ENCODE results near the gene FAM13A.
"Not testable (repeated sequence)": the region's sequence is repeated elsewhere in the genome, so short reads cannot be mapped to it uniquely, and the experiment has no call there.

The FAM13A gene

GRCh38 chr4:89006307-89006706 is 50.7 kb downstream of the FAM13A start:
- no peaks in the 10 kb centered on the region for H3K36me3 Mint-ChIP-seq (ENCODE audit: insufficient read depth)
- H3K9me3 Mint-ChIP-seq, result no peaks in the 10 kb centered on the region
- ATAC-seq (replicated peaks; ENCODE audit: extremely low read depth, poor library complexity, severe bottlenecking) (no peak), DNase-seq (ENCODE audit: low spot score in 2 of 2) (no peak)
- no peaks in the 10 kb centered on the region for H3K4me1 Mint-ChIP-seq
- no peak overlapping the region for H3K4me3 Mint-ChIP-seq
- no peak overlapping the region for H3K27ac Mint-ChIP-seq (ENCODE audit: low read depth)
- H3K27me3 Mint-ChIP-seq, result peaks cover 39% of the 10 kb centered on the region

- H3K4me1 Mint-ChIP-seq; H3K27ac Mint-ChIP-seq (ENCODE audit: low read depth); DNase-seq (ENCODE audit: low spot score in 2 of 2); H3K4me3 Mint-ChIP-seq; H3K36me3 Mint-ChIP-seq (ENCODE audit: insufficient read depth); ATAC-seq (replicated peaks; ENCODE audit: extremely low read depth, poor library complexity, severe bottlenecking); H3K9me3 Mint-ChIP-seq: not testable (repeated sequence)
- peaks cover 34% of the 10 kb centered on the region for H3K27me3 Mint-ChIP-seq
Measured at GRCh38 chr4:89005066-89005465, 51.9 kb downstream of the FAM13A start.

- Mint-ChIP-seq H3K4me3 (no peak overlapping the region), H3K27me3 (peaks cover 24% of the 10 kb centered on the region), H3K4me1 (no peaks in the 10 kb centered on the region), H3K36me3 (ENCODE audit: insufficient read depth) (no peaks in the 10 kb centered on the region), H3K9me3 (no peaks in the 10 kb centered on the region), H3K27ac (ENCODE audit: low read depth) (peak overlapping the region; percentile 50)
- DNase-seq (ENCODE audit: low spot score in 2 of 2) (no peak), ATAC-seq (replicated peaks; ENCODE audit: extremely low read depth, poor library complexity, severe bottlenecking) (no peak)
Measured at GRCh38 chr4:89001647-89002445, 55.1 kb downstream of the FAM13A start.

- H3K4me1 Mint-ChIP-seq, result no peaks in the 10 kb centered on the region
- no peak overlapping the region for H3K27ac Mint-ChIP-seq (ENCODE audit: low read depth)
- no peaks in the 10 kb centered on the region for H3K36me3 Mint-ChIP-seq (ENCODE audit: insufficient read depth)
- H3K9me3 Mint-ChIP-seq, result no peaks in the 10 kb centered on the region
- peaks cover 22% of the 10 kb centered on the region for H3K27me3 Mint-ChIP-seq
- H3K4me3 Mint-ChIP-seq, result no peak overlapping the region
- DNase-seq (ENCODE audit: low spot score in 2 of 2) (no peak), ATAC-seq (replicated peaks; ENCODE audit: extremely low read depth, poor library complexity, severe bottlenecking) (no peak)
Measured at GRCh38 chr4:89000844-89001360, 56.1 kb downstream of the FAM13A start.

- Mint-ChIP-seq H3K9me3 (no peaks in the 10 kb centered on the region), H3K4me3 (no peak overlapping the region), H3K4me1 (no peaks in the 10 kb centered on the region), H3K36me3 (ENCODE audit: insufficient read depth) (no peaks in the 10 kb centered on the region), H3K27ac (ENCODE audit: low read depth) (no peak overlapping the region), H3K27me3 (peaks cover 22% of the 10 kb centered on the region)
- DNase-seq (ENCODE audit: low spot score in 2 of 2), result no peak
- ATAC-seq (replicated peaks; ENCODE audit: extremely low read depth, poor library complexity, severe bottlenecking), result no peak
Measured at GRCh38 chr4:89000382-89000781, 56.6 kb downstream of the FAM13A start.

- DNase-seq (ENCODE audit: low spot score in 2 of 2), result no peak
- Mint-ChIP-seq H3K36me3 (ENCODE audit: insufficient read depth) (no peaks in the 10 kb centered on the region), H3K27me3 (peaks cover 22% of the 10 kb centered on the region), H3K4me1 (no peaks in the 10 kb centered on the region), H3K4me3 (no peak overlapping the region), H3K9me3 (no peaks in the 10 kb centered on the region), H3K27ac (ENCODE audit: low read depth) (no peak overlapping the region)
- no peak for ATAC-seq (replicated peaks; ENCODE audit: extremely low read depth, poor library complexity, severe bottlenecking)
Measured at GRCh38 chr4:88999392-88999930, 57.5 kb downstream of the FAM13A start.

- H3K4me1 Mint-ChIP-seq, result no peaks in the 10 kb centered on the region
- no peak overlapping the region for H3K4me3 Mint-ChIP-seq
- no peak for ATAC-seq (replicated peaks; ENCODE audit: extremely low read depth, poor library complexity, severe bottlenecking)
Measured at GRCh38 chr4:88998891-88999290, 58.1 kb downstream of the FAM13A start.

GRCh38 chr4:88998001-88998400 is 59.0 kb downstream of the FAM13A start:
- Mint-ChIP-seq H3K36me3 (ENCODE audit: insufficient read depth) (no peaks in the 10 kb centered on the region), H3K9me3 (no peaks in the 10 kb centered on the region), H3K4me1 (no peaks in the 10 kb centered on the region), H3K27ac (ENCODE audit: low read depth) (no peak overlapping the region), H3K4me3 (no peak overlapping the region), H3K27me3 (peaks cover 36% of the 10 kb centered on the region)
- DNase-seq (ENCODE audit: low spot score in 2 of 2), result no peak
- ATAC-seq (replicated peaks; ENCODE audit: extremely low read depth, poor library complexity, severe bottlenecking), result no peak

More at GRCh38 chr4:88998891-88999290, 58.1 kb downstream of the FAM13A start:
- H3K27ac Mint-ChIP-seq (ENCODE audit: low read depth), result no peak overlapping the region
- peaks cover 27% of the 10 kb centered on the region for H3K27me3 Mint-ChIP-seq
- DNase-seq (ENCODE audit: low spot score in 2 of 2), result no peak
- H3K36me3 Mint-ChIP-seq (ENCODE audit: insufficient read depth), result no peaks in the 10 kb centered on the region
- no peaks in the 10 kb centered on the region for H3K9me3 Mint-ChIP-seq

GRCh38 chr4:88995874-88996273 is 61.1 kb downstream of the FAM13A start:
- H3K27me3 Mint-ChIP-seq, result peaks cover 23% of the 10 kb centered on the region
- no peaks in the 10 kb centered on the region for H3K9me3 Mint-ChIP-seq
- no peak overlapping the region for H3K4me3 Mint-ChIP-seq
- ATAC-seq (replicated peaks; ENCODE audit: extremely low read depth, poor library complexity, severe bottlenecking) (no peak), DNase-seq (ENCODE audit: low spot score in 2 of 2) (no peak)
- no peaks in the 10 kb centered on the region for H3K36me3 Mint-ChIP-seq (ENCODE audit: insufficient read depth)
- no peaks in the 10 kb centered on the region for H3K4me1 Mint-ChIP-seq
- no peak overlapping the region for H3K27ac Mint-ChIP-seq (ENCODE audit: low read depth)

GRCh38 chr4:88995257-88995656 is 61.7 kb downstream of the FAM13A start:
- ATAC-seq (replicated peaks; ENCODE audit: extremely low read depth, poor library complexity, severe bottlenecking); H3K4me1 Mint-ChIP-seq; DNase-seq (ENCODE audit: low spot score in 2 of 2); H3K4me3 Mint-ChIP-seq; H3K27ac Mint-ChIP-seq (ENCODE audit: low read depth); H3K9me3 Mint-ChIP-seq; H3K36me3 Mint-ChIP-seq (ENCODE audit: insufficient read depth): not testable (repeated sequence)
- peaks cover 23% of the 10 kb centered on the region for H3K27me3 Mint-ChIP-seq

- no peak for DNase-seq (ENCODE audit: low spot score in 2 of 2)
Measured at GRCh38 chr4:88993246-88993645, 63.7 kb downstream of the FAM13A start.

GRCh38 chr4:88991746-88992145 is 65.2 kb downstream of the FAM13A start:
- H3K27ac Mint-ChIP-seq (ENCODE audit: low read depth), result no peak overlapping the region
- no peak for ATAC-seq (replicated peaks; ENCODE audit: extremely low read depth, poor library complexity, severe bottlenecking)
- no peaks in the 10 kb centered on the region for H3K9me3 Mint-ChIP-seq
- H3K4me3 Mint-ChIP-seq, result no peak overlapping the region
- peaks cover 23% of the 10 kb centered on the region for H3K27me3 Mint-ChIP-seq
- H3K4me1 Mint-ChIP-seq, result no peaks in the 10 kb centered on the region
- DNase-seq (ENCODE audit: low spot score in 2 of 2), result no peak
- no peaks in the 10 kb centered on the region for H3K36me3 Mint-ChIP-seq (ENCODE audit: insufficient read depth)

More at GRCh38 chr4:88993246-88993645, 63.7 kb downstream of the FAM13A start:
- Mint-ChIP-seq H3K4me3 (no peak overlapping the region), H3K27me3 (peaks cover 23% of the 10 kb centered on the region), H3K4me1 (no peaks in the 10 kb centered on the region), H3K27ac (ENCODE audit: low read depth) (no peak overlapping the region), H3K9me3 (no peaks in the 10 kb centered on the region), H3K36me3 (ENCODE audit: insufficient read depth) (no peaks in the 10 kb centered on the region)
- no peak for ATAC-seq (replicated peaks; ENCODE audit: extremely low read depth, poor library complexity, severe bottlenecking)

GRCh38 chr4:88989990-88990389 is 67.0 kb downstream of the FAM13A start:
- no peaks in the 10 kb centered on the region for H3K4me1 Mint-ChIP-seq
- H3K36me3 Mint-ChIP-seq (ENCODE audit: insufficient read depth), result no peaks in the 10 kb centered on the region
- no peak overlapping the region for H3K27ac Mint-ChIP-seq (ENCODE audit: low read depth)
- H3K9me3 Mint-ChIP-seq, result no peaks in the 10 kb centered on the region
- DNase-seq (ENCODE audit: low spot score in 2 of 2), result no peak
- H3K27me3 Mint-ChIP-seq, result peaks cover 17% of the 10 kb centered on the region
- no peak for ATAC-seq (replicated peaks; ENCODE audit: extremely low read depth, poor library complexity, severe bottlenecking)
- H3K4me3 Mint-ChIP-seq, result no peak overlapping the region
